Heart left ventricle (tissue), 16 donors: ENCODE results near the gene GABRG2. TPM values are rescaled to one million over a fixed set of nuclear protein-coding genes. Genes with fewer than 3 reads are reported as not detected.

ENCODE experiments used
- ATAC-seq, 4 donors: fragments of 200-7000 bp; cut with Tn5 transposase; one replicate each; pipeline ENCODE4 v1.9.1; 2020 to 2022; ENCODE audit warnings: moderate library complexity in 4 of 4, mild to moderate bottlenecking in 3 of 4, moderate number of reproducible peaks in 1 of 4
- DNase-seq, 5 donors: peaks; one replicate each; pipeline ENCODE4 v3.0.0-alpha.2; 2020
- H3K27ac ChIP-seq, 12 donors: fragments of 200-600 bp; sonication (generic) in 4 of 12; one replicate each; pipeline versions ENCODE4 v1.5.0 to v1.8.0; 2016 to 2022; ENCODE audit warnings: mild to moderate bottlenecking in 2 of 12
- H3K27me3 ChIP-seq, 9 donors: fragments of 200-600 bp; sonication (generic) in 2 of 9; one replicate each; pipeline versions ENCODE4 v1.5.1 to v1.8.0; 2016 to 2022; ENCODE audit warnings: mild to moderate bottlenecking in 3 of 9
- H3K36me3 ChIP-seq, 9 donors: fragments of 200-600 bp; sonication (generic) in 2 of 9; one replicate each; pipeline versions ENCODE4 v1.5.0 to v1.8.0; 2018 to 2022; ENCODE audit warnings: mild to moderate bottlenecking in 2 of 9
- H3K4me1 ChIP-seq, 12 donors: fragments of 200-600 bp; sonication (generic) in 4 of 12; one replicate each; pipeline versions ENCODE4 v1.5.0 to v1.8.0; 2016 to 2022; ENCODE audit warnings: mild to moderate bottlenecking in 3 of 12
- H3K4me3 ChIP-seq, 12 donors: fragments of 200-600 bp; sonication (generic) in 4 of 12; one replicate each; pipeline versions ENCODE4 v1.5.0 to v1.8.0; 2017 to 2022; ENCODE audit warnings: mild to moderate bottlenecking in 9 of 12, moderate library complexity in 4 of 12
- H3K9me3 ChIP-seq, 12 donors: fragments of 200-600 bp; sonication (generic) in 4 of 12; one replicate each; pipeline versions ENCODE4 v1.5.0 to v1.8.0; 2016 to 2022; ENCODE audit warnings: mild to moderate bottlenecking in 1 of 12
- CTCF ChIP-seq, 12 donors: fragments of 200-600 bp; sonication (generic) in 4 of 12; IDR thresholded peaks; one replicate each; pipeline versions ENCODE4 v1.5.0 to v1.8.0; 2018 to 2022; ENCODE audit warnings: antibody characterized with exemption in 12 of 12, mild to moderate bottlenecking in 5 of 12
- POLR2A ChIP-seq, 2 donors: fragments of 450-650 bp; IDR thresholded peaks; one replicate each; pipeline ENCODE4 v1.6.1; 2017; ENCODE audit warnings: antibody characterized with exemption in 2 of 2, mild to moderate bottlenecking in 2 of 2, moderate library complexity in 2 of 2
- WGBS, 4 donors: extraction: QIAGEN DNeasy Blood & Tissue Kit in 2 of 4; methylation state at CpG; one replicate each; pipeline versions ENCODE4 v1.1.5 to v1.1.7; 2013 to 2018; 5-methylcytosine and 5-hydroxymethylcytosine counted together
- intact Hi-C, 10 donors: fragments of 100-400 bp; cut with DNase I; formaldehyde crosslinking; loops; one replicate each; pipeline versions ENCODE4 v1.11.1 to v1.14.2; 2022
- long read RNA-seq, 3 donors: library from polyadenylated mRNA; unstranded; transcript quantifications; one replicate each; pipeline ENCODE4 v2.0.0, GENCODE V29; 2020 to 2021
- polyA plus RNA-seq, 2 donors: library from polyadenylated mRNA; stranded (reverse); fragments of 200-250 nt; gene quantifications; one replicate each; pipeline ENCODE4 v1.2.3, GENCODE V29; 2013
- total RNA-seq, 9 donors: library from RNA; depleted of rRNA in 2 of 9; stranded (reverse); fragments of >200 nt in 2 of 9; fragmentation: NEBNext Ultra II Directional in 3 of 9; extraction: Animal tissue kit (Norgen Biotek cat#: 25700) in 3 of 9; gene quantifications; one replicate each; pipeline versions ENCODE4 v1.1.0 to v1.2.4, GENCODE V29; 2016 to 2023
- donor health status: ischemic (EF 13 %, LVEDD 7.1; RV severe dilation, severe dysfunction).
- donor health status: healthy with polysubstance abuse.
- donor health status: DM: no; HTN: yes; CAD: no.
- donor health status: DM: no; HTN: no; CAD: no.
- donor health status: ischemic (EF 25% LVEDD 6.9; RV normal size, moderate dysfunction).
- donor health status: ischemic (EF 25% LVEDD 5.7; RV mildly dilated, moderate dysfunction).
- donor health status: healthy.
- donor health status: DM: yes; HTN: yes; CAD: no.
- donor health status: ischemic (EF 35%, LVEDD 5.7; RV mildly dilated, moderate dysfunction).
- donor health status: nonischemic (EF 11% LVEDD 7.7; RV severe dilation, severe dysfunction).
- donor health status: DM: yes; HTN: yes; CAD: no.
- donor health status: PGD.
- donor health status: ischemic (EF 29% LVEDD 5.4; RV normal size, mild dysfunction).
- donor health status: nonischemic (EF 23%, LVEDD 6.1; RV moderate dilation, normal function).

The GABRG2 gene
- under 1 TPM in 1 of 9 donors, not detected in 8; 0.42 TPM for total RNA-seq
- polyA plus RNA-seq, result not detected
- long read RNA-seq, donor 1, result 0 reads
- long read RNA-seq, donor 2, result 0 reads
- long read RNA-seq, donor 3, result 0 reads

GRCh38 chr5:162067655-162068411 lies at the start of gene GABRG2:
Gene GABRG2 (plus strand): TSS chr5:162067773. CDS start chr5:162068000, 227 bp downstream.
- no peak for ATAC-seq
- WGBS, 4 donors, result 4 to 6% (median 5%) methylated on average over 21 of the region's 21 CpGs
- H3K27me3 ChIP-seq, result peaks cover 0 to 12% (median 0%) of the 10 kb centered on the region in 9 donors
- intact Hi-C loops, result no loop called here
- no peak within 1 kb of the TSS for H3K27ac ChIP-seq
- no peaks in the 10 kb centered on the region for H3K4me1 ChIP-seq
- no peak within 1 kb of the TSS for H3K4me3 ChIP-seq
- TF ChIP-seq POLR2A (IDR thresholded peaks at IDR 0.05), result no peak
- no peak for TF ChIP-seq CTCF (IDR thresholded peaks at IDR 0.05)
- no peaks in the 10 kb centered on the region for H3K36me3 ChIP-seq
- no peak for DNase-seq
- no peaks in the 10 kb centered on the region for H3K9me3 ChIP-seq

DNA sequence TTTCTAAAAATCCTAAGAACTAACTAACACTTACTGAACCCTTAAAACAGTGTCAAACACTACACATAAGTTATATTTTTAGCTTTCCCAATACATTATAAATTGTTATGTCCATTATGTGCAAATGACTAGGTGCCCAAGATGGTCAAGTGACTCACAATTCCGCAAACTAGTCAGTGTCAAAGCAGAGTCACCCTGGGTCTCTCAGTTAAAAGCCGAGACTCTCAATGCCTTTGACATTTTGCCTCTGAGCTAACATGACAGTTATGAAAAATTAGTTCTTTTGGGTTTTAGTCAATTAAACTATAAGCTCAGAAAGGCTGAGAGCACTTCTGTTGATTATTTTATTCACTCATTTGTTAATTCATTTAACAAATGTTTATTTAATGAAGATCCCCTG lies 42.3 kb upstream of the GABRG2 start:
- H3K4me3 ChIP-seq, result no peak overlapping the region
- no peak overlapping the region for H3K27ac ChIP-seq
- TF ChIP-seq POLR2A (IDR thresholded peaks at IDR 0.05), result no peak
- TF ChIP-seq CTCF (IDR thresholded peaks at IDR 0.05), result no peak
- H3K36me3 ChIP-seq, result no peaks in the 10 kb centered on the region
- H3K4me1 ChIP-seq, result no peaks in the 10 kb centered on the region
- DNase-seq, result no peak
- H3K9me3 ChIP-seq, result peaks cover 0 to 6% (median 0%) of the 10 kb centered on the region in 12 donors
- intact Hi-C loops, result no loop called here
- no peaks in the 10 kb centered on the region for H3K27me3 ChIP-seq
- ATAC-seq, result no peak
- 77 to 85% (median 82%) methylated on average over 2 of the region's 2 CpGs for WGBS, 4 donors

- no peak for DNase-seq
- no peak overlapping the region for H3K4me3 ChIP-seq
- H3K9me3 ChIP-seq, result peaks cover 0 to 6% (median 0%) of the 10 kb centered on the region in 12 donors
- no peaks in the 10 kb centered on the region for H3K27me3 ChIP-seq
- no peak for ATAC-seq
- H3K36me3 ChIP-seq, result no peaks in the 10 kb centered on the region
- H3K27ac ChIP-seq, result no peak overlapping the region
- TF ChIP-seq POLR2A (IDR thresholded peaks at IDR 0.05) (no peak), CTCF (IDR thresholded peaks at IDR 0.05) (no peak)
- H3K4me1 ChIP-seq, result no peaks in the 10 kb centered on the region
- WGBS, 4 donors, result 66 to 73% (median 70%) methylated on average over 4 of the region's 4 CpGs
- intact Hi-C loops, result no loop called here
Measured at GRCh38 chr5:162026803-162027202, 40.8 kb upstream of the GABRG2 start.

GRCh38 chr5:162037431-162037830 lies 30.1 kb upstream of the GABRG2 start:
- DNase-seq, result no peak
- intact Hi-C loops, result no loop called here
- no peak overlapping the region for H3K27ac ChIP-seq
- WGBS, 4 donors, result 72 to 92% (median 77%) methylated on average over 1 of the region's 1 CpG
- H3K4me3 ChIP-seq, result no peak overlapping the region
- H3K27me3 ChIP-seq, result no peaks in the 10 kb centered on the region
- ATAC-seq, result no peak
- no peak for TF ChIP-seq POLR2A (IDR thresholded peaks at IDR 0.05)
- TF ChIP-seq CTCF (IDR thresholded peaks at IDR 0.05), result no peak
- no peaks in the 10 kb centered on the region for H3K4me1 ChIP-seq
- H3K9me3 ChIP-seq, result no peaks in the 10 kb centered on the region
- no peaks in the 10 kb centered on the region for H3K36me3 ChIP-seq
